IMR-90 (cell line): Measurements from ENCODE around the gene WRAP73.

Experiments used
- MAFK ChIP-seq: IDR thresholded peaks from 2 replicates; pipeline ENCODE4 v1.6.1; 2012; ENCODE audit warnings: low read depth, low read length, improper control_type of control experiment
- MXI1 ChIP-seq: IDR thresholded peaks from 2 replicates; pipeline ENCODE4 v1.6.1; 2012; ENCODE audit warnings: low read depth, mild to moderate bottlenecking, low read length, moderate library complexity, borderline replicate concordance
- NFE2L2 ChIP-seq: fragments of 150-350 bp; IDR thresholded peaks from 2 replicates; pipeline ENCODE4 v1.6.1; 2016; ENCODE audit warnings: low read depth, mild to moderate bottlenecking, low read length
- POLR2A ChIP-seq: IDR thresholded peaks from 2 replicates; pipeline ENCODE4 v1.6.1; 2012; ENCODE audit warnings: mild to moderate bottlenecking, low read depth, low read length
- RAD21 ChIP-seq: IDR thresholded peaks from 2 replicates; pipeline ENCODE4 v1.6.1; 2012; ENCODE audit warnings: low read length, improper control_type of control experiment
- RCOR1 ChIP-seq: IDR thresholded peaks from 2 replicates; pipeline ENCODE4 v1.6.1; 2012; ENCODE audit warnings: mild to moderate bottlenecking, low read length, improper control_type of control experiment; ENCODE audit not compliant: insufficient replicate concordance
- RFX5 ChIP-seq: IDR thresholded peaks from 2 replicates; pipeline ENCODE4 v1.8.0; 2012; ENCODE audit warnings: low read depth, mild to moderate bottlenecking, low read length, moderate library complexity
- SMC3 ChIP-seq: fragments of 150-350 bp; IDR thresholded peaks from 2 replicates; pipeline ENCODE4 v1.6.1; 2016; ENCODE audit warnings: low read depth, mild to moderate bottlenecking, antibody characterized with exemption, low read length, moderate library complexity
- TF ChIP-seq, protein P1 (sequence below): conservative IDR thresholded peaks from 2 replicates; pipeline ENCODE4 v1.5.1; 2012; ENCODE audit warnings: mild to moderate bottlenecking, low read depth, low read length, improper control_type of control experiment
- TF ChIP-seq, protein P2 (sequence below): fragments of 150-350 bp; IDR thresholded peaks from 2 replicates; pipeline ENCODE4 v1.6.1; 2017; ENCODE audit warnings: mild to moderate bottlenecking, antibody characterized with exemption, low read length, low read depth

DNA sequence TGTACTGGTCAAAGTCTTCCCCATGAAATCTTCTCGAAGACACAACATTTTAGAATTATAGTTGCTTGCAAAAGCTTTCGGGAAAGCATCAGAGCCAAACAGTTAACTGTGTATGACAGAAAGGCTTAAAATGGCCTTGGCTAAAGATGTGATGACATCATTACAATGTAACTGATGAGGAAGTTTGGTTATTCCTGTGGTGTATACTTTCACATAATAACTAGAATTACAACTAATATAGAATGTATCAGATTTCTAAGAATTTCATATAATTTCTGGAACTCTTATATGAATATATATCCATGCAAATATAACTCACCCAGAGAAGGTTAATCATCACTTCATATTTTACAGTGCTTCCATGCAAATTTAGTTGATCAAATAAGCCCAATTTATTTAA, 10.8 kb upstream of the WRAP73 start:
- TF ChIP-seq, protein P1, sequence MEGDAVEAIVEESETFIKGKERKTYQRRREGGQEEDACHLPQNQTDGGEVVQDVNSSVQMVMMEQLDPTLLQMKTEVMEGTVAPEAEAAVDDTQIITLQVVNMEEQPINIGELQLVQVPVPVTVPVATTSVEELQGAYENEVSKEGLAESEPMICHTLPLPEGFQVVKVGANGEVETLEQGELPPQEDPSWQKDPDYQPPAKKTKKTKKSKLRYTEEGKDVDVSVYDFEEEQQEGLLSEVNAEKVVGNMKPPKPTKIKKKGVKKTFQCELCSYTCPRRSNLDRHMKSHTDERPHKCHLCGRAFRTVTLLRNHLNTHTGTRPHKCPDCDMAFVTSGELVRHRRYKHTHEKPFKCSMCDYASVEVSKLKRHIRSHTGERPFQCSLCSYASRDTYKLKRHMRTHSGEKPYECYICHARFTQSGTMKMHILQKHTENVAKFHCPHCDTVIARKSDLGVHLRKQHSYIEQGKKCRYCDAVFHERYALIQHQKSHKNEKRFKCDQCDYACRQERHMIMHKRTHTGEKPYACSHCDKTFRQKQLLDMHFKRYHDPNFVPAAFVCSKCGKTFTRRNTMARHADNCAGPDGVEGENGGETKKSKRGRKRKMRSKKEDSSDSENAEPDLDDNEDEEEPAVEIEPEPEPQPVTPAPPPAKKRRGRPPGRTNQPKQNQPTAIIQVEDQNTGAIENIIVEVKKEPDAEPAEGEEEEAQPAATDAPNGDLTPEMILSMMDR: no peak
- TF ChIP-seq, protein P2, sequence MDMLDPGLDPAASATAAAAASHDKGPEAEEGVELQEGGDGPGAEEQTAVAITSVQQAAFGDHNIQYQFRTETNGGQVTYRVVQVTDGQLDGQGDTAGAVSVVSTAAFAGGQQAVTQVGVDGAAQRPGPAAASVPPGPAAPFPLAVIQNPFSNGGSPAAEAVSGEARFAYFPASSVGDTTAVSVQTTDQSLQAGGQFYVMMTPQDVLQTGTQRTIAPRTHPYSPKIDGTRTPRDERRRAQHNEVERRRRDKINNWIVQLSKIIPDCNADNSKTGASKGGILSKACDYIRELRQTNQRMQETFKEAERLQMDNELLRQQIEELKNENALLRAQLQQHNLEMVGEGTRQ: no peak
- no peak for TF ChIP-seq MAFK
- no peak for TF ChIP-seq RAD21
- TF ChIP-seq RFX5: no peak
- TF ChIP-seq MXI1: no peak
- no peak for TF ChIP-seq NFE2L2
- no peak for TF ChIP-seq POLR2A
- TF ChIP-seq SMC3: no peak
- TF ChIP-seq RCOR1: no peak
